GM23248 (cell line): Measurements from ENCODE around the gene ALG11. TPM values are rescaled to one million over a fixed set of nuclear protein-coding genes. Genes with fewer than 3 reads are reported as not detected.

Source experiments
- DNase-seq: peaks from one replicate; pipeline ENCODE4 v3.0.0-alpha.2; 2015
- H2AFZ ChIP-seq: fragments of 200-600 bp; sonication (generic); 2 replicates; pipeline ENCODE4 v1.6.1; 2016; ENCODE audit warnings: antibody characterized with exemption
- H3F3A ChIP-seq: fragments of 200-600 bp; sonication (generic); 2 replicates; pipeline ENCODE4 v1.6.1; 2016; ENCODE audit warnings: mild to moderate bottlenecking, antibody characterized with exemption, mixed run types; ENCODE audit not compliant: insufficient read depth
- H3K27ac ChIP-seq: fragments of 200-600 bp; sonication (generic); 2 replicates; pipeline ENCODE4 v1.5.1; 2016; ENCODE audit warnings: mild to moderate bottlenecking
- H3K27me3 ChIP-seq: fragments of 200-600 bp; sonication (generic); replicated peaks from 2 replicates; pipeline ENCODE4 v1.6.1; 2016; ENCODE audit warnings: mild to moderate bottlenecking; ENCODE audit not compliant: insufficient read depth
- H3K36me3 ChIP-seq: fragments of 200-600 bp; sonication (generic); 2 replicates; pipeline ENCODE4 v1.6.1; 2016; ENCODE audit warnings: low read depth, mild to moderate bottlenecking
- H3K4me1 ChIP-seq: fragments of 200-600 bp; sonication (generic); 2 replicates; pipeline ENCODE4 v1.6.1; 2016; ENCODE audit warnings: mild to moderate bottlenecking; ENCODE audit not compliant: insufficient read depth
- H3K4me2 ChIP-seq: fragments of 200-600 bp; sonication (generic); one replicate; pipeline ENCODE4 v1.6.1; 2016; ENCODE audit warnings: mild to moderate bottlenecking; ENCODE audit not compliant: unreplicated experiment
- H3K4me3 ChIP-seq: fragments of 200-600 bp; sonication (generic); 2 replicates; pipeline ENCODE4 v1.5.1; 2016; ENCODE audit warnings: mild to moderate bottlenecking
- H3K79me2 ChIP-seq: fragments of 200-600 bp; sonication (generic); 2 replicates; pipeline ENCODE4 v1.6.1; 2016; ENCODE audit warnings: mild to moderate bottlenecking; ENCODE audit not compliant: insufficient read depth
- H3K9ac ChIP-seq: fragments of 200-600 bp; sonication (generic); 2 replicates; pipeline ENCODE4 v1.6.1; 2016; ENCODE audit warnings: mild to moderate bottlenecking
- H3K9me2 ChIP-seq: fragments of 200-600 bp; sonication (generic); 2 replicates; pipeline ENCODE4 v1.6.1; 2016; ENCODE audit warnings: mixed run types, mild to moderate bottlenecking, moderate library complexity; ENCODE audit not compliant: insufficient read depth
- H3K9me3 ChIP-seq: fragments of 200-600 bp; sonication (generic); one replicate; pipeline ENCODE4 v1.6.1; 2017; ENCODE audit warnings: low read depth
- H4K20me1 ChIP-seq: fragments of 200-600 bp; sonication (generic); 2 replicates; pipeline ENCODE4 v1.6.0; 2016; ENCODE audit not compliant: insufficient read depth
- EZH2 ChIP-seq: fragments of 200-600 bp; sonication (generic); IDR thresholded peaks from 2 replicates; pipeline ENCODE4 v1.6.1; 2018; ENCODE audit warnings: antibody characterized with exemption, mild to moderate bottlenecking; ENCODE audit not compliant: insufficient read depth, poor library complexity, severe bottlenecking
- EZH2phosphoT487 ChIP-seq: fragments of 200-600 bp; sonication (generic); IDR thresholded peaks from 2 replicates; pipeline ENCODE4 v1.6.1; 2018; ENCODE audit warnings: antibody characterized with exemption, moderate library complexity, mild to moderate bottlenecking, low read depth; ENCODE audit not compliant: insufficient read depth
- WGBS, 2 experiments: methylation state at CpG; one replicate each; pipeline ENCODE4 v1.1.6; 2015 to 2017; ENCODE audit warnings: low lambda C conversion rate in 2 of 2, low coverage in 1 of 2; ENCODE audit errors: missing lambda C conversion rate in 2 of 2; 5-methylcytosine and 5-hydroxymethylcytosine counted together
- in situ Hi-C: fragments of 300-500 bp; cut with MboI; formaldehyde crosslinking; loops from 2 replicates; pipeline ENCODE4 v1.15.0; 2020
- polyA plus RNA-seq: library from polyadenylated mRNA; unstranded; fragments of >200 nt; fragmentation: Nextera tagmentation; extraction: Ambion mirVana; gene quantifications from 2 replicates; pipeline ENCODE4 v1.2.1, GENCODE V29; 2016
- total RNA-seq: library from RNA; depleted of rRNA; stranded (reverse); fragments of >200 nt; shearing (Covaris generic); gene quantifications from 2 replicates; pipeline ENCODE4 v1.2.3, GENCODE V29; 2014

Gene ALG11
- total and polyA plus RNA-seq, 2 experiments from 2014 or later: 31.6 to 33.3 TPM

GRCh38 chr13:51988988-51989618 lies 23.1 kb upstream of the ALG11 start:
- peaks cover 5% of the 10 kb centered on the region; the same call in 1 of the 2 replicates for H3K27me3 ChIP-seq
- no peak overlapping the region for H3K27ac ChIP-seq
- no peaks in the 10 kb centered on the region for H3K79me2 ChIP-seq
- no peaks in the 10 kb centered on the region for H3K4me1 ChIP-seq
- H3F3A ChIP-seq: no peaks in the 10 kb centered on the region
- no peak for DNase-seq
- no peaks in the 10 kb centered on the region for H4K20me1 ChIP-seq
- no peak for TF ChIP-seq EZH2phosphoT487
- TF ChIP-seq EZH2: no peak
- H3K9me2 ChIP-seq: no peaks in the 10 kb centered on the region
- H3K4me2 ChIP-seq: no peak overlapping the region
- H3K36me3 ChIP-seq: no peaks in the 10 kb centered on the region
- 56 to 62% methylated on average over 3 of the region's 3 CpGs for WGBS, 2 experiments
- no peaks in the 10 kb centered on the region for H3K9me3 ChIP-seq
- no peak overlapping the region for H3K9ac ChIP-seq
- no peak overlapping the region for H3K4me3 ChIP-seq
- H2AFZ ChIP-seq: no peak overlapping the region
- in situ Hi-C loops: no loop called here

- 51 to 58% methylated on average over 2 of the region's 2 CpGs for WGBS, 2 experiments
- Histone ChIP-seq H3K27ac (no peak overlapping the region), H3K36me3 (no peaks in the 10 kb centered on the region), H3K9ac (no peak overlapping the region), H3K4me2 (no peak overlapping the region), H2AFZ (no peak overlapping the region), H3K9me3 (no peaks in the 10 kb centered on the region), H3K27me3 (peaks cover 43% of the 10 kb centered on the region), H4K20me1 (no peaks in the 10 kb centered on the region), H3K4me3 (no peak overlapping the region), H3K9me2 (no peaks in the 10 kb centered on the region), H3K79me2 (no peaks in the 10 kb centered on the region), H3F3A (no peaks in the 10 kb centered on the region), H3K4me1 (no peaks in the 10 kb centered on the region)
- no peak for TF ChIP-seq EZH2
- TF ChIP-seq EZH2phosphoT487: no peak
- DNase-seq: no peak
- in situ Hi-C loops: no loop called here
Measured at GRCh38 chr13:51993713-51994112, 18.5 kb upstream of the ALG11 start.

DNA sequence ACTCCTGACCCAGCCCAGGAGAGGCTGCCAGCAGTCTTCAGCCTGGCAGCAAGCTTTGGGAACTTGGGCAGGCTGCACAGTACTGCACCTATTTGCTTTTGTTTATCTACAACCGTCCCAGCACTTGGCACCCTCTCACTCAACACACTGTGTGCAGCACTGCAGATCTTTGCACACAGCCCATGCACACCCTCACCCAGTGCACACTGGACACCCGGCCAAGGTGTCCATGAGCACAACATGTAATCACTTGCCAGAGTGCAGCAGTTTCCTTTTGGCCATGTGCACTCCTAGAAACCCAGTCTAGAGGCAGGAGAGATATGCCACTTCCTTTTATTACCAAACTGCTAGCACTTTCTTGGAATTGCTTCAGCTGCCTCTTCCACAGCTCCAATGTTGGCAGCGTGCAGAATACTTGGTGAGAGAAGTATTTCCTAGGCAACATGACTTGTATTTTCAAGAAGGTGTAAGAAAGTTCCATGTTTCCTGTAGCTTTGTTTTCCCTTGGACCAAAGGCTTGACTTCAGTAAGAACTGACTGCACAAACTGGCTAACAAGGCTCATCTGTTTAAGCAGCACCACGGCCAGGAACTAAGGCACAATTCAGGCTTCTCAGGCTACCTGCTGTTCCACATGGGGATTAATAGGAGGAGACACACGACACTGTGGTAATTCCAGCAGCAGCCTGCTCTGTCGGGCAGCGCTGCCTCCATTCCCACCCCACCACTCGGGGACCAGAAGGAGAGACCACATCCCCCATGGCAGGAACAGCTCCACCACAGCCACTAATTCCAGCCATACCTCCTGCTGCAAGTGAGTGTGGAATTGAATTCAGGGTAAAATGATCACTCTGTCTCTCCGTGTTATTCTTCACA lies 16.3 kb upstream of the ALG11 start:
- Histone ChIP-seq H3K4me3 (no peak overlapping the region), H3K36me3 (no peaks in the 10 kb centered on the region), H3K4me1 (no peaks in the 10 kb centered on the region), H3K9me3 (no peaks in the 10 kb centered on the region), H3K9me2 (no peaks in the 10 kb centered on the region), H3K27me3 (peaks cover 53% of the 10 kb centered on the region), H3K79me2 (no peaks in the 10 kb centered on the region), H3F3A (no peaks in the 10 kb centered on the region), H4K20me1 (no peaks in the 10 kb centered on the region), H3K9ac (no peak overlapping the region), H3K27ac (no peak overlapping the region), H3K4me2 (no peak overlapping the region), H2AFZ (no peak overlapping the region)
- in situ Hi-C loops: no loop called here
- TF ChIP-seq EZH2 (no peak), EZH2phosphoT487 (no peak)
- DNase-seq: no peak
- 1 to 4% methylated on average over 9 of the region's 9 CpGs for WGBS, 2 experiments

DNA sequence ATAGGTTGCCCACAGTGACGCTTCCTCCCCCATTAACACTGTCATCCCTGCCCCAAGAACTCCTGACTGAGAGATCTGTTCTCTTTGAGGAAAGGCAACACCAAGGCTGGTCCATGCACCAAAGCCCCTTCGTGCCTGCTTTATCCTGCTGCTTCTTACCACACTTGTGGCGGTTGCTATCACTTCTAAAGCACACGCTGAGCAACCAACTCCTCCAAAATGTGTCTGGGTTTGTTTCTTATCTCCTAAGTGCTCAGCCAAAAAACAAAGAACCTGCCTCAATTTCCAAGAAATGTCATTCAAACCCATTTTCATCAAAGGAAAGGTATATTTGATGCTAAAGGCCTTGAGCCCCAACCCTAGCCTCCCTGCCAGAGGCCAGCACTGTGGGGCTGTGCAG lies 15.6 kb upstream of the ALG11 start:
- Histone ChIP-seq H3K36me3 (no peaks in the 10 kb centered on the region), H3K4me2 (no peak overlapping the region), H3K9me2 (no peaks in the 10 kb centered on the region), H3K27me3 (peaks cover 53% of the 10 kb centered on the region), H3K4me1 (no peaks in the 10 kb centered on the region), H3F3A (no peaks in the 10 kb centered on the region), H3K9ac (no peak overlapping the region), H2AFZ (no peak overlapping the region), H3K27ac (no peak overlapping the region), H3K4me3 (no peak overlapping the region), H3K79me2 (no peaks in the 10 kb centered on the region), H3K9me3 (no peaks in the 10 kb centered on the region), H4K20me1 (no peaks in the 10 kb centered on the region)
- 55 to 68% methylated on average over 4 of the region's 4 CpGs for WGBS, 2 experiments
- in situ Hi-C loops: no loop called here
- no peak for TF ChIP-seq EZH2phosphoT487
- no peak for TF ChIP-seq EZH2
- no peak for DNase-seq
